MV-4-11 (cell line): ENCODE results near the gene ASB10.

Source experiments
- DNase-seq: peaks from one replicate; lab custom pipeline; 2025; lab: John Stamatoyannopoulos, UW

ASB10 gene

GRCh38 chr7:151187409-151188251, 580 bp upstream of the ASB10 start:
- no peak for DNase-seq

- DNase-seq: no peak
These were observed 1.0 kb downstream of the ASB10 start for GRCh38 chr7:151185762-151186639.

- DNase-seq: no peak
These were observed 6.0 kb downstream of the ASB10 start for GRCh38 chr7:151181011-151181431.

GRCh38 chr7:151179946-151180345, 7.1 kb downstream of the ASB10 start:
- DNase-seq: no peak

GRCh38 chr7:151179287-151179860, 7.7 kb downstream of the ASB10 start:
- DNase-seq: no peak

GRCh38 chr7:151178831-151179230, 8.2 kb downstream of the ASB10 start:
- DNase-seq: no peak

- no peak for DNase-seq
These were observed 8.8 kb downstream of the ASB10 start for GRCh38 chr7:151178236-151178635.

- DNase-seq: no peak
These were observed 9.7 kb downstream of the ASB10 start for GRCh38 chr7:151177310-151177709.

- DNase-seq: no peak
These were observed 10.6 kb downstream of the ASB10 start for GRCh38 chr7:151176401-151176800.

GRCh38 chr7:151175793-151176311, 11.2 kb downstream of the ASB10 start:
- no peak for DNase-seq

- DNase-seq: no peak
These were observed 11.8 kb downstream of the ASB10 start for GRCh38 chr7:151175047-151175792.

- DNase-seq: no peak
These were observed 12.6 kb downstream of the ASB10 start for GRCh38 chr7:151174246-151175046.

- no peak for DNase-seq
These were observed 13.4 kb downstream of the ASB10 start for GRCh38 chr7:151173386-151174245.

GRCh38 chr7:151172273-151173141, 14.5 kb downstream of the ASB10 start:
- peak; percentile 40 for DNase-seq

GRCh38 chr7:151168787-151169162, 18.3 kb downstream of the ASB10 start:
- DNase-seq: no peak

GRCh38 chr7:151168003-151168786, 18.9 kb downstream of the ASB10 start:
- DNase-seq: peak; percentile 42

GRCh38 chr7:151167197-151167961, 19.7 kb downstream of the ASB10 start, which contains the start of gene GBX1:
TSS of gene GBX1 (minus strand) at chr7:151167694. CDS start at chr7:151167548, 146 bp downstream.
- no peak for DNase-seq
